ENCODE results near the gene WASHC4. TPM values are rescaled to one million over a fixed set of nuclear protein-coding genes. Genes with fewer than 3 reads are reported as not detected.

WASHC4 gene
- total RNA-seq, 1 experiment from 2014 or later, result 44.7 TPM

GRCh38 chr12:105106621-105107020, 910 bp upstream of the WASHC4 start:
- no TSS peak for BruUV-seq (replicated peaks)
- no peak for DNase-seq (ENCODE audit: low read depth, low spot score)
- POLR2A ChIA-PET, result no interaction called here
- Histone ChIP-seq H3K36me3 (ENCODE audit: control insufficient read depth, insufficient read depth, low read length) (peaks cover 9% of the 10 kb centered on the region), H3K4me3 (ENCODE audit: low read depth in 2 of 2, low read length in 2 of 2) (peak overlapping the region; percentile 78 to 92; a peak in 3 of 4 replicates), H3K4me1 (ENCODE audit: control insufficient read depth, insufficient read depth, low read length) (peaks cover 6% of the 10 kb centered on the region; the same call in 1 of the 2 replicates), H3K9me3 (ENCODE audit: control insufficient read depth, insufficient read depth, low read depth, low read length) (no peaks in the 10 kb centered on the region), H3K27ac (ENCODE audit: low read length) (peak overlapping the region; percentile 93), H3K27me3 (ENCODE audit: control insufficient read depth, insufficient read depth, low read length) (no peaks in the 10 kb centered on the region)
- in situ Hi-C loops (cut with HindIII; ENCODE audit: low pct_unique_long_range_greater_than_20kb, low sequenced_read_pairs) (no loop called here), intact Hi-C loops (cut with micrococcal nuclease; ENCODE audit: unreplicated experiment) (no loop called here)
- no peak for ATAC-seq
- CTCF ChIA-PET, result no interaction called here
- no peak for TF ChIP-seq POLR2AphosphoS5 (IDR thresholded peaks at IDR 0.05; ENCODE audit: low read depth, low read length)
- TF ChIP-seq SIN3A (IDR thresholded peaks at IDR 0.05; ENCODE audit: borderline replicate concordance, insufficient read depth, low read depth, low read length), result no peak
- no peak for TF ChIP-seq TCF7L2 (IDR thresholded peaks at IDR 0.05; ENCODE audit: low read depth, low read length)
- TF ChIP-seq, protein P1, sequence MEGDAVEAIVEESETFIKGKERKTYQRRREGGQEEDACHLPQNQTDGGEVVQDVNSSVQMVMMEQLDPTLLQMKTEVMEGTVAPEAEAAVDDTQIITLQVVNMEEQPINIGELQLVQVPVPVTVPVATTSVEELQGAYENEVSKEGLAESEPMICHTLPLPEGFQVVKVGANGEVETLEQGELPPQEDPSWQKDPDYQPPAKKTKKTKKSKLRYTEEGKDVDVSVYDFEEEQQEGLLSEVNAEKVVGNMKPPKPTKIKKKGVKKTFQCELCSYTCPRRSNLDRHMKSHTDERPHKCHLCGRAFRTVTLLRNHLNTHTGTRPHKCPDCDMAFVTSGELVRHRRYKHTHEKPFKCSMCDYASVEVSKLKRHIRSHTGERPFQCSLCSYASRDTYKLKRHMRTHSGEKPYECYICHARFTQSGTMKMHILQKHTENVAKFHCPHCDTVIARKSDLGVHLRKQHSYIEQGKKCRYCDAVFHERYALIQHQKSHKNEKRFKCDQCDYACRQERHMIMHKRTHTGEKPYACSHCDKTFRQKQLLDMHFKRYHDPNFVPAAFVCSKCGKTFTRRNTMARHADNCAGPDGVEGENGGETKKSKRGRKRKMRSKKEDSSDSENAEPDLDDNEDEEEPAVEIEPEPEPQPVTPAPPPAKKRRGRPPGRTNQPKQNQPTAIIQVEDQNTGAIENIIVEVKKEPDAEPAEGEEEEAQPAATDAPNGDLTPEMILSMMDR (IDR thresholded peaks at IDR 0.05), result no peak
- TF ChIP-seq, protein P2, sequence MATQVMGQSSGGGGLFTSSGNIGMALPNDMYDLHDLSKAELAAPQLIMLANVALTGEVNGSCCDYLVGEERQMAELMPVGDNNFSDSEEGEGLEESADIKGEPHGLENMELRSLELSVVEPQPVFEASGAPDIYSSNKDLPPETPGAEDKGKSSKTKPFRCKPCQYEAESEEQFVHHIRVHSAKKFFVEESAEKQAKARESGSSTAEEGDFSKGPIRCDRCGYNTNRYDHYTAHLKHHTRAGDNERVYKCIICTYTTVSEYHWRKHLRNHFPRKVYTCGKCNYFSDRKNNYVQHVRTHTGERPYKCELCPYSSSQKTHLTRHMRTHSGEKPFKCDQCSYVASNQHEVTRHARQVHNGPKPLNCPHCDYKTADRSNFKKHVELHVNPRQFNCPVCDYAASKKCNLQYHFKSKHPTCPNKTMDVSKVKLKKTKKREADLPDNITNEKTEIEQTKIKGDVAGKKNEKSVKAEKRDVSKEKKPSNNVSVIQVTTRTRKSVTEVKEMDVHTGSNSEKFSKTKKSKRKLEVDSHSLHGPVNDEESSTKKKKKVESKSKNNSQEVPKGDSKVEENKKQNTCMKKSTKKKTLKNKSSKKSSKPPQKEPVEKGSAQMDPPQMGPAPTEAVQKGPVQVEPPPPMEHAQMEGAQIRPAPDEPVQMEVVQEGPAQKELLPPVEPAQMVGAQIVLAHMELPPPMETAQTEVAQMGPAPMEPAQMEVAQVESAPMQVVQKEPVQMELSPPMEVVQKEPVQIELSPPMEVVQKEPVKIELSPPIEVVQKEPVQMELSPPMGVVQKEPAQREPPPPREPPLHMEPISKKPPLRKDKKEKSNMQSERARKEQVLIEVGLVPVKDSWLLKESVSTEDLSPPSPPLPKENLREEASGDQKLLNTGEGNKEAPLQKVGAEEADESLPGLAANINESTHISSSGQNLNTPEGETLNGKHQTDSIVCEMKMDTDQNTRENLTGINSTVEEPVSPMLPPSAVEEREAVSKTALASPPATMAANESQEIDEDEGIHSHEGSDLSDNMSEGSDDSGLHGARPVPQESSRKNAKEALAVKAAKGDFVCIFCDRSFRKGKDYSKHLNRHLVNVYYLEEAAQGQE (IDR thresholded peaks at IDR 0.05; ENCODE audit: insufficient read depth in 1 of 2, low read depth in 2 of 2, low read length in 1 of 2), result no peak

DNA sequence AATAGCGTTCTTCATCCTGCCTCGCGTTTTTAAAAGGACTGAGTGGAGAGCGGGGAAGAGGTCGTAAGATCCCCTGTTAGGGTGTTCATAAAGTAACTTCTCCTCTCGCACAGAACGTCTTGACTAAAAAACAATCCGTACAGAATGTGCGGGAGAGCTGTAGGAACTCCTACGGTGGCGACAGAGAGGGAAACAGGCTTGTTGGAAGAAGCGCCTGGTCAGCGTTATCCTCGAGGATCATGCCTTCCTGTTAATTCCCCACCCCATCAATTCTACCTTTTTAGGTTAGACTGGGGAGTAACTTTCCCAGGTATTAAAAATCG, 399 bp upstream of the WASHC4 start:
- intact Hi-C loops (cut with micrococcal nuclease; ENCODE audit: unreplicated experiment) (no loop called here), in situ Hi-C loops (cut with HindIII; ENCODE audit: low pct_unique_long_range_greater_than_20kb, low sequenced_read_pairs) (no loop called here)
- Histone ChIP-seq H3K4me3 (ENCODE audit: low read depth in 2 of 2, low read length in 2 of 2) (peak overlapping the region; percentile 78 to 92), H3K27me3 (ENCODE audit: control insufficient read depth, insufficient read depth, low read length) (no peaks in the 10 kb centered on the region), H3K4me1 (ENCODE audit: control insufficient read depth, insufficient read depth, low read length) (peaks cover 6% of the 10 kb centered on the region; the same call in 1 of the 2 replicates), H3K27ac (ENCODE audit: low read length) (peak overlapping the region; percentile 93), H3K9me3 (ENCODE audit: control insufficient read depth, insufficient read depth, low read depth, low read length) (no peaks in the 10 kb centered on the region), H3K36me3 (ENCODE audit: control insufficient read depth, insufficient read depth, low read length) (peaks cover 13% of the 10 kb centered on the region)
- TF ChIP-seq, protein P2 (IDR thresholded peaks at IDR 0.05; ENCODE audit: insufficient read depth in 1 of 2, low read depth in 2 of 2, low read length in 1 of 2), result no peak
- no peak for TF ChIP-seq TCF7L2 (IDR thresholded peaks at IDR 0.05; ENCODE audit: low read depth, low read length)
- TF ChIP-seq SIN3A (IDR thresholded peaks at IDR 0.05; ENCODE audit: borderline replicate concordance, insufficient read depth, low read depth, low read length), result no peak
- TF ChIP-seq, protein P1 (IDR thresholded peaks at IDR 0.05), result no peak
- TF ChIP-seq POLR2AphosphoS5 (IDR thresholded peaks at IDR 0.05; ENCODE audit: low read depth, low read length), result no peak
- no TSS peak for BruUV-seq (replicated peaks)
- ChIA-PET CTCF (no interaction called here), POLR2A (no interaction called here)
- peak; percentile 59 for ATAC-seq
- no peak for DNase-seq (ENCODE audit: low read depth, low spot score)

Data from Panc1 (cell line).